Cardiac septum (tissue), 1 donor: ENCODE measurements around the gene SLC7A14. TPM values are rescaled to one million over a fixed set of nuclear protein-coding genes. Genes with fewer than 3 reads are reported as not detected.

Experiments
- DNase-seq: peaks from one replicate; pipeline ENCODE4 v3.0.0-alpha.2; 2020; ENCODE audit warnings: low spot score
- intact Hi-C: fragments of 100-400 bp; cut with DNase I; formaldehyde crosslinking; loops from one replicate; pipeline ENCODE4 v1.14.0; 2022
- microRNA-seq: library from miRNA; unstranded; fragments of <30 nt; microRNA quantifications from one replicate; pipeline ENCODE4 v1.2.0, GENCODE V29; 2020
- total RNA-seq: library from RNA; stranded (reverse); fragmentation: NEBNext Ultra II Directional; extraction: Animal tissue kit (Norgen Biotek cat#: 25700); gene quantifications from one replicate; pipeline ENCODE4 v1.2.1, GENCODE V29; 2021
- donor health status: DM: no; HTN: no; CAD: no.

SLC7A14 gene
- total RNA-seq, 1 donor from 2014 or later, result not detected

GRCh38 chr3:170418422-170419398 lies 167.2 kb downstream of the SLC7A14 start, which contains the start of gene CLDN11:
Gene CLDN11, plus strand, starts transcription at chr3:170418868. Its CDS starts 199 bp downstream, at chr3:170419067.
- no peak for DNase-seq
- intact Hi-C loops, result no loop called here

GRCh38 chr3:170417090-170417489 lies 168.8 kb downstream of the SLC7A14 start:
- no peak for DNase-seq
- intact Hi-C loops, result no loop called here

- intact Hi-C loops, result loop anchor here (2.0 kb wide), 1 partner anchor 277 kb away; no protein-coding TSS in a partner anchor
Measured at GRCh38 chr3:170414202-170414663, 171.6 kb downstream of the SLC7A14 start.

GRCh38 chr3:170413291-170413690 lies 172.6 kb downstream of the SLC7A14 start:
- intact Hi-C loops, result loop anchor here (2.0 kb wide), 1 partner anchor 398 kb away; no protein-coding TSS in a partner anchor
- no peak for DNase-seq

More at GRCh38 chr3:170414202-170414663, 171.6 kb downstream of the SLC7A14 start:
- DNase-seq, result no peak

GRCh38 chr3:170410428-170411029 lies 175.3 kb downstream of the SLC7A14 start:
- DNase-seq, result no peak
- intact Hi-C loops, result loop anchor here (2.0 kb wide), 1 partner anchor 100 kb away; no protein-coding TSS in a partner anchor

Small RNA genes lying within 50 kb of the gene (microRNA-seq; reads per million reads assigned to microRNA genes)
- not detected for gene MIR6828

Other genes with a start within 250 kb of the SLC7A14 start
- 37.3 TPM for gene SKIL, start 228.4 kb downstream of the SLC7A14 start, total RNA-seq
- gene CLDN11, start 167.2 kb downstream of the SLC7A14 start, total RNA-seq, result 2.9 TPM